HG03521 (cell line): ENCODE measurements around the gene CD4.
"Not testable (repeated sequence)": the region's sequence is repeated elsewhere in the genome, so short reads cannot be mapped to it uniquely, and the experiment has no call there.

Experiments used
- ATAC-seq: cut with Tn5 transposase; IDR thresholded peaks from one replicate; pipeline ENCODE4 v1.9.1; 2021; ENCODE audit warnings: mild to moderate bottlenecking, moderate library complexity; ENCODE audit not compliant: unreplicated experiment

Gene CD4

DNA sequence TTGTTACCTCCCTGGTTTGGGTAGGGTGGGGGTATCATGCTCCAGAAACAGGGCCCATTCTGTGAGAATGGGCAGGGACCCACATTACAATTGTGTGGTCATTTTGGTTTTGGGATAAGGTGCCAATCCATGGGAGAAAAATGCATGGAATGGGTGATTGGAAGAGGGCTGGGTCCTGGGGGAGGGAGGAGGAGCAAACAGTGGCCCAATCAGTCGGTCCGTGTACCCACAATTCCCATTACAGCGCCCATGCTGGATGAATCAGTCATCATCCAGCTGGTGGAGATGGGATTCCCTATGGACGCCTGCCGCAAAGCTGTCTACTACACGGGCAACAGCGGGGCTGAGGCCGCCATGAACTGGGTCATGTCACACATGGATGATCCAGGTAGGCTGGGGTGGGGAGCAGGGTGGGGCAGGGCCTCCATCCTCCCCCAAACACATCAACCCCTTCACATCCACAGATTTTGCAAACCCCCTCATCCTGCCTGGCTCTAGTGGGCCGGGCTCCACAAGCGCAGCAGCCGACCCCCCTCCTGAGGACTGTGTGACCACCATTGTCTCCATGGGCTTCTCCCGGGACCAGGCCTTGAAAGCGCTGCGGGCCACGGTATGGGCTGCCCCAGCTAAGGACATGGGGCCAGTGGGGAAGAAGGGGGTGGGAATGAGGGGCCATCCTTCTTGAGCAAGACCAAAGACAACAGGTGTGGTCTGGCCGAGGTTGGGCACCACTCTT lies 74.4 kb downstream of the CD4 start:
- no peak for ATAC-seq

DNA sequence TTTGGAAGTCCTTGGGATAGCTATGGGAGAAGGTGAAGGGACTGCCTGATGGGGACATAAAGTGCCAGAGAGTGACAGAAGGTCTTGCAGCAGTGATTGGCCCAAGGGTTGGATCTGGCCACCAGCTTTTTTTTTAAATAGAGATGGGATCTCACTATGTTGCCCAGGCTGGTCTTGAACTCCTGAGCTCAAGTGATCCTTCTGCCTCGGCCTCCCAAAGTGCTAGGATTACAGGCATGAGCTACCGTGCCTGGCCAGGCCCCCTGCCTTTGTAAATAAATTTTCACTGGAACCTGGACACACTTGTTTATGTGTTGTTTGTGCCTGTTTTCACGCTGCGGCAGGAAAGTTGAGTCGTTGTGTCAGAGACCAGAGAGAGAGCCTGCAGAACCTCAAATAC lies 76.0 kb downstream of the CD4 start:
- ATAC-seq: not testable (repeated sequence)

GRCh38 chr12:6866163-6866919 lies 77.0 kb downstream of the CD4 start:
- no peak for ATAC-seq

DNA sequence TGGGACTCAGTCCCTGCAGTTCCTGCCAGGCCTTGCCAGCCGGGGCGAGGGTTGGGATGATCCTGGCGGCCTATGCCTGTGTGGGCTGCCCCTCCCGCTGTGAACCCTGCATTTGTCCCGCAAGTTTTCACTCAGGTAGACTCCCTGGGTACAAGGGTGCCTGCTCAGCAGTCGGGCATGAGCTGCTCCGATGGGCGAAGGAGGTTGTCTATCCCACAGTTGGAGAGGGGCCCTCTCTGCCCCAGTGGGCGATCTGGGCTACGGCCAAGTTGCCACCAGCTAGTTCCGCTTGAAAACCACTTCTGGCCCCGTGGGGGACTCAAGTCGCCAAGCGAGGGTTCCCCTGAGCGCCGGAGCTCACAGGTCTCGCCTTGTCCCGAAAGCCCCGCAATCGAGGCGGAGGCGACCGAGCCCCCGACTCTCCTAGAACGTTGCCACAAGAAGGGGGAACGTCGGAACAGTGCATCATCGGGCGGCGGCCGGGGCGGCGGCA lies 77.6 kb downstream of the CD4 start:
- no peak for ATAC-seq

- ATAC-seq: peak; percentile 49
Measured at GRCh38 chr12:6867413-6868210, 78.3 kb downstream of the CD4 start, which contains the start of gene TPI1. Gene TPI1, plus strand, starts transcription at chr12:6867531. Its CDS starts 36 bp downstream, at chr12:6867567.

DNA sequence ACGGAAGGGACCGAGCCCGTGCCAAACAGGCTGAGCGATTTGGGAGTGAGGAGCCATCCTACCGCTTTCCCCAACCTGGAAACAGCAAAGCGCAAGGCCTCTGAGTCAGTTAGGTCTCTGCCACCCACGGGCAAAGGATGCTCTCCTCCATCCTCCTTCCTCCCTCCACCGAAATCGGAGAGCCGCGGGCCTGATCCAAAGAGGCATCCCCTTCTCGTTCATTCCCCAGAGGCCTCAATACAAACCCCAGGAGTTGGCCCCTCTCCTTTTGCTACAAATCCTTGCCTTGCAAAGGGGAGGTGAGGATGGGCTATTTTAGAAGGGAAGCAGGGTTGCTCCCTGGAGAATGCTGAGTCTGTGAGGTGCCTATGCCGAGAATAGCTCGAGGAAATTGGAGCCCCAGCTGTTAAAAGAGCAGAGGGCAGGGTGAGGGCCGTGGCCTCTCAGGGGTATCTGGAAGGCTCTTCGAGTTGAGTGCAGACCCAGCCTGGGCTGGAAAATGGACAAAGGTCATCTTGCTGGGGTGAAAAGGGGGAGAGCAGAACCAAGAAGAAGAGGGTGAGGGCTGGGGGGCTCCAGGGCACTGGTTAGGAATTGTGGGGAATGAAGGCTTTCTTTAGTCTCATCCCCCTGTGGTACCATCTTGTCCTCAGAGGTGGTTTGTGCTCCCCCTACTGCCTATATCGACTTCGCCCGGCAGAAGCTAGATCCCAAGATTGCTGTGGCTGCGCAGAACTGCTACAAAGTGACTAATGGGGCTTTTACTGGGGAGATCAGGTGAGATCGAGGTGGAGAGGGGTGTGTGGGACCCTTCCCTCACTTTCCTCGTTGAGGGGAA lies 79.1 kb downstream of the CD4 start:
- ATAC-seq: no peak

GRCh38 chr12:6869049-6870021 lies 80.0 kb downstream of the CD4 start:
- ATAC-seq: no peak

GRCh38 chr12:6870304-6870703 lies 81.0 kb downstream of the CD4 start:
- ATAC-seq: not testable (repeated sequence)
